GM18498 (cell line): Measurements from ENCODE around the gene KRTAP9-1.
"Not testable (repeated sequence)": the region's sequence is repeated elsewhere in the genome, so short reads cannot be mapped to it uniquely, and the experiment has no call there.

Experiments
- ATAC-seq: cut with Tn5 transposase; IDR thresholded peaks from one replicate; pipeline ENCODE4 v1.9.1; 2021; ENCODE audit warnings: mild to moderate bottlenecking, moderate library complexity; ENCODE audit not compliant: unreplicated experiment

The KRTAP9-1 gene

GRCh38 chr17:41178843-41179616 lies 10.7 kb upstream of the KRTAP9-1 start:
- no peak for ATAC-seq

- ATAC-seq: no peak
These were observed 5.2 kb upstream of the KRTAP9-1 start, which contains the start of gene KRTAP4-1 for GRCh38 chr17:41184480-41184961. TSS of gene KRTAP4-1 (minus strand) at chr17:41184911. CDS start at chr17:41184854, 57 bp downstream.

GRCh38 chr17:41185001-41185400 lies 4.7 kb upstream of the KRTAP9-1 start:
- ATAC-seq: no peak

- no peak for ATAC-seq
These were observed 2.8 kb upstream of the KRTAP9-1 start for GRCh38 chr17:41186872-41187271.

- no peak for ATAC-seq
These were observed 641 bp downstream of the KRTAP9-1 start for GRCh38 chr17:41190328-41190727.

- no peak for ATAC-seq
These were observed 6.4 kb downstream of the KRTAP9-1 start for GRCh38 chr17:41196068-41196467.

- no peak for ATAC-seq
These were observed 9.9 kb downstream of the KRTAP9-1 start for GRCh38 chr17:41199421-41200078.

- ATAC-seq: no peak
These were observed 22.3 kb downstream of the KRTAP9-1 start for GRCh38 chr17:41211845-41212466.

- ATAC-seq: no peak
These were observed 23.0 kb downstream of the KRTAP9-1 start for GRCh38 chr17:41212524-41213169.

- ATAC-seq: no peak
These were observed 26.0 kb downstream of the KRTAP9-1 start for GRCh38 chr17:41215681-41216080.

- ATAC-seq: no peak
These were observed 34.1 kb downstream of the KRTAP9-1 start for GRCh38 chr17:41223821-41224220.

GRCh38 chr17:41226051-41226450 lies 36.4 kb downstream of the KRTAP9-1 start:
- ATAC-seq: no peak

- ATAC-seq: not testable (repeated sequence)
These were observed 37.0 kb downstream of the KRTAP9-1 start, which contains the start of gene KRTAP9-2 for GRCh38 chr17:41226598-41227095. TSS of gene KRTAP9-2 (plus strand) at chr17:41226648. CDS start at chr17:41226655, 7 bp downstream.

GRCh38 chr17:41230094-41230493 lies 40.4 kb downstream of the KRTAP9-1 start:
- no peak for ATAC-seq

GRCh38 chr17:41231731-41232130 lies 42.0 kb downstream of the KRTAP9-1 start:
- no peak for ATAC-seq

- ATAC-seq: not testable (repeated sequence)
These were observed 42.9 kb downstream of the KRTAP9-1 start, which contains the start of gene KRTAP9-3 for GRCh38 chr17:41232399-41233105. TSS of gene KRTAP9-3 (plus strand) at chr17:41232449. CDS start at chr17:41232502, 53 bp downstream.

GRCh38 chr17:41237116-41237515 lies 47.4 kb downstream of the KRTAP9-1 start:
- not testable (repeated sequence) for ATAC-seq

GRCh38 chr17:41237949-41238437 lies 48.3 kb downstream of the KRTAP9-1 start, which contains the start of gene KRTAP9-8:
TSS of gene KRTAP9-8 (plus strand) at chr17:41237999. CDS start at chr17:41238052, 53 bp downstream.
- not testable (repeated sequence) for ATAC-seq
